WI38 (cell line): ENCODE measurements around the gene OR14K1.
"Not testable (repeated sequence)": the region's sequence is repeated elsewhere in the genome, so short reads cannot be mapped to it uniquely, and the experiment has no call there.

Source experiments
- H3K4me3 ChIP-seq: 2 replicates; pipeline ENCODE4 v1.5.1; 2011; ENCODE audit warnings: low read depth, mild to moderate bottlenecking, control low read depth, low read length
- CTCF ChIP-seq: IDR thresholded peaks from 2 replicates; pipeline ENCODE4 v1.5.1; 2012; ENCODE audit warnings: low read depth, mild to moderate bottlenecking, control low read depth, low read length

Gene OR14K1

GRCh38 chr1:247738315-247738714, at the start of gene OR14K1:
Gene OR14K1, plus strand, starts transcription at chr1:247738615. Its CDS starts 0 bp downstream, at chr1:247738615.
- H3K4me3 ChIP-seq: no peak within 1 kb of the TSS
- no peak for TF ChIP-seq CTCF

GRCh38 chr1:247701338-247701737, 37.1 kb upstream of the OR14K1 start:
- H3K4me3 ChIP-seq: no peak overlapping the region
- no peak for TF ChIP-seq CTCF

- H3K4me3 ChIP-seq: not testable (repeated sequence)
These were observed 27.7 kb upstream of the OR14K1 start for GRCh38 chr1:247710681-247711080.

- no peak overlapping the region for H3K4me3 ChIP-seq
These were observed 24.7 kb upstream of the OR14K1 start for GRCh38 chr1:247713753-247714152.

GRCh38 chr1:247716546-247716945, 21.9 kb upstream of the OR14K1 start, which contains the start of gene OR6F1:
Gene OR6F1, minus strand, starts transcription at chr1:247716646. Its CDS starts 3,891 bp downstream, at chr1:247712755.
- no peak for TF ChIP-seq CTCF

More at GRCh38 chr1:247713753-247714152, 24.7 kb upstream of the OR14K1 start:
- TF ChIP-seq CTCF: no peak

GRCh38 chr1:247721222-247721621, 17.2 kb upstream of the OR14K1 start:
- H3K4me3 ChIP-seq: no peak overlapping the region
- no peak for TF ChIP-seq CTCF

More at GRCh38 chr1:247716546-247716945, 21.9 kb upstream of the OR14K1 start, which contains the start of gene OR6F1:
- no peak within 1 kb of the TSS for H3K4me3 ChIP-seq

- TF ChIP-seq CTCF: no peak
These were observed 2.3 kb downstream of the OR14K1 start for GRCh38 chr1:247740721-247741120.

GRCh38 chr1:247741756-247742155, 3.3 kb downstream of the OR14K1 start:
- no peak overlapping the region for H3K4me3 ChIP-seq
- TF ChIP-seq CTCF: no peak

More at GRCh38 chr1:247740721-247741120, 2.3 kb downstream of the OR14K1 start:
- H3K4me3 ChIP-seq: no peak overlapping the region

GRCh38 chr1:247742215-247742760, 3.9 kb downstream of the OR14K1 start:
- not testable (repeated sequence) for H3K4me3 ChIP-seq
